Cardiac muscle cell (in vitro differentiated cells and primary cell): ENCODE data around the gene BIRC3. TPM values are rescaled to one million over a fixed set of nuclear protein-coding genes. Genes with fewer than 3 reads are reported as not detected.

Source experiments
- DNase-seq, 2 donors: peaks; one replicate each; pipeline versions ENCODE4 v3.0.0 to v3.0.0-alpha.2; 2010 to 2017; ENCODE audit warnings: low read depth in 1 of 2, low spot score in 1 of 2
- H3K27ac ChIP-seq: fragments of 200-600 bp; sonication (generic); 2 replicates; pipeline ENCODE4 v1.5.1; 2016
- H3K27me3 ChIP-seq: fragments of 200-600 bp; sonication (generic); 2 replicates; pipeline ENCODE4 v1.6.0; 2016; ENCODE audit warnings: control low read depth
- H3K36me3 ChIP-seq: fragments of 200-600 bp; sonication (generic); 2 replicates; pipeline ENCODE4 v1.5.1; 2016; ENCODE audit warnings: control low read depth
- H3K4me1 ChIP-seq: fragments of 200-600 bp; sonication (generic); 2 replicates; pipeline ENCODE4 v1.8.1; 2017; ENCODE audit warnings: low read depth, mild to moderate bottlenecking, mixed run types
- H3K4me3 ChIP-seq: fragments of 200-600 bp; sonication (generic); 2 replicates; pipeline ENCODE4 v1.5.1; 2016; ENCODE audit warnings: mild to moderate bottlenecking
- H3K9me3 ChIP-seq: fragments of 200-600 bp; sonication (generic); 2 replicates; pipeline ENCODE4 v1.5.1; 2017; ENCODE audit warnings: low read depth, mild to moderate bottlenecking, control low read depth
- polyA plus RNA-seq: library from polyadenylated mRNA; unstranded; fragments of >200 nt; fragmentation: Nextera tagmentation; extraction: Ambion mirVana; gene quantifications from 2 replicates; pipeline ENCODE4 v1.2.1, GENCODE V29; 2016
- total RNA-seq: library from RNA; depleted of rRNA; stranded (reverse); fragments of >200 nt; gene quantifications from 2 replicates; pipeline ENCODE4 v1.2.3, GENCODE V29; 2016
- TF ChIP-seq, protein P1 (sequence below): IDR thresholded peaks from 2 replicates; pipeline ENCODE4 v1.5.1; 2012; ENCODE audit warnings: low read depth, mild to moderate bottlenecking, low read length

BIRC3 gene
- total and polyA plus RNA-seq, 2 experiments from 2014 or later = 0.06 TPM; not detected in 1

DNA sequence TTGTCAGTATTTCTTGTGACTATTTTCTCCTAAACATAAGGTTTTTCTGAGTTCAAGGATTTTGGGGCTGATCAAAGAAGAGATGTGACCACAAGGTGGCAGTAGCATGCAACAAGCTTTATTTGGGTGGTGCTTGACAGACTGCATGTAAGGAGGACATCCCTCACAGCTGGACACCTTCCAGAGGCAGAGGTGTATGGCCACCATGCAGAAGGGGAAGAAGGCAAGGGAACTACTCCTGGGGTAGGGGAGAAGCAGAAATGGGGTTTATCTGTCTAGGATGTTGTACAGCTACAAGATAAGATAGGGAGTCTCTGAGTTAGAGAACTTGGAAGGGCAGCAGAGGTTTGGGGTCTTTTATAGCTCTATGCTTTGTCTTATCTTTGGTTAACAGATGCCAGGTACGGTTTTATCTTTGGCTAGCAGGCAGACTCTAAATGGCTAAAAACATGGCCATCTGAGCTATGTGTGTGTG lies 24.6 kb downstream of the BIRC3 start:
- TF ChIP-seq, protein P1, sequence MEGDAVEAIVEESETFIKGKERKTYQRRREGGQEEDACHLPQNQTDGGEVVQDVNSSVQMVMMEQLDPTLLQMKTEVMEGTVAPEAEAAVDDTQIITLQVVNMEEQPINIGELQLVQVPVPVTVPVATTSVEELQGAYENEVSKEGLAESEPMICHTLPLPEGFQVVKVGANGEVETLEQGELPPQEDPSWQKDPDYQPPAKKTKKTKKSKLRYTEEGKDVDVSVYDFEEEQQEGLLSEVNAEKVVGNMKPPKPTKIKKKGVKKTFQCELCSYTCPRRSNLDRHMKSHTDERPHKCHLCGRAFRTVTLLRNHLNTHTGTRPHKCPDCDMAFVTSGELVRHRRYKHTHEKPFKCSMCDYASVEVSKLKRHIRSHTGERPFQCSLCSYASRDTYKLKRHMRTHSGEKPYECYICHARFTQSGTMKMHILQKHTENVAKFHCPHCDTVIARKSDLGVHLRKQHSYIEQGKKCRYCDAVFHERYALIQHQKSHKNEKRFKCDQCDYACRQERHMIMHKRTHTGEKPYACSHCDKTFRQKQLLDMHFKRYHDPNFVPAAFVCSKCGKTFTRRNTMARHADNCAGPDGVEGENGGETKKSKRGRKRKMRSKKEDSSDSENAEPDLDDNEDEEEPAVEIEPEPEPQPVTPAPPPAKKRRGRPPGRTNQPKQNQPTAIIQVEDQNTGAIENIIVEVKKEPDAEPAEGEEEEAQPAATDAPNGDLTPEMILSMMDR = peak; percentile 83
- Histone ChIP-seq H3K4me3 (no peak overlapping the region), H3K27ac (no peak overlapping the region), H3K36me3 (no peaks in the 10 kb centered on the region), H3K9me3 (no peaks in the 10 kb centered on the region), H3K4me1 (peaks cover 8% of the 10 kb centered on the region), H3K27me3 (peaks cover 3% of the 10 kb centered on the region)
- DNase-seq = peak; percentile 83 to 89

DNA sequence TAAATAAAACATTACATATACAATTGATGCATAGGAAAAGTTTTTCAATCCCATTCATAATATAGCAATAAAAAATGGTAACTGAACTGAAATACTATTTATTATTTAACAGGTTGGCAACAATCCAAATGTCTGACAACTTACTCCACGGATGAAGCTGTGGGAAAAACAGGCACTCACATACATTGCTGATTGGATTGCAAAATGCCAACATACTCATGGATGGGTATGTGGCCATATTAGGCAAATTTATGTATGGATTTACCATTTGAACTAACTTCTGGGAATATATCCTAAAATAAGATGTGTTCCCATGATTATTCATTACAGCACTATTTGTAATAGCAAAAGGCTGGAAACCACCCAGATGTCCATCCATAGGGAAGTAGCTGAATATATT lies 26.5 kb downstream of the BIRC3 start:
- DNase-seq = peak in 1 of 2 donors; percentile 20
- no peaks in the 10 kb centered on the region for H3K9me3 ChIP-seq
- H3K4me1 ChIP-seq = peaks cover 14% of the 10 kb centered on the region
- no peak overlapping the region for H3K27ac ChIP-seq
- no peaks in the 10 kb centered on the region for H3K27me3 ChIP-seq
- no peak overlapping the region for H3K4me3 ChIP-seq
- TF ChIP-seq, protein P1 = no peak
- H3K36me3 ChIP-seq = no peaks in the 10 kb centered on the region

DNA sequence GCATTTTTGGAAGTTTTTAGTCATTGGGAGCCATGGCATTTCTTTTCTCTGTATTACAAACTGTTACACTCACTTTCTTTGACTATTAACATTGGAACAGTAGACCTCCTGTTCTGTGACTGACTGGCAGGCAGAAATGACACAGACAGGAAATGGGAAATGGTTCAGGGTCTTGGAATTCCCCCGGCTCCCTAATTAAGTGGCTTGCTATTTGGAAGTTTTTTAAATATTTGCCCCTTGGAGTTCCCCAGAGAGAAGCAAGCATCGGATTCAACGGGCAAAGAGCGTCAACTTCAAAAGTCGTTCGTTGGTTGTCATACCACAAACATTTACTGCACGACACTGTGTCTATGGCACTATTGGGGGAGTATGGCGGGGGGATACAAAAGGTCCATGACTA lies 28.6 kb downstream of the BIRC3 start:
- Histone ChIP-seq H3K36me3 (peaks cover 2% of the 10 kb centered on the region), H3K4me1 (peaks cover 15% of the 10 kb centered on the region), H3K27me3 (no peaks in the 10 kb centered on the region), H3K27ac (peak overlapping the region; percentile 94), H3K9me3 (no peaks in the 10 kb centered on the region), H3K4me3 (peak overlapping the region; percentile 47)
- DNase-seq = peak in 1 of 2 donors; percentile 24
- TF ChIP-seq, protein P1 = no peak

DNA sequence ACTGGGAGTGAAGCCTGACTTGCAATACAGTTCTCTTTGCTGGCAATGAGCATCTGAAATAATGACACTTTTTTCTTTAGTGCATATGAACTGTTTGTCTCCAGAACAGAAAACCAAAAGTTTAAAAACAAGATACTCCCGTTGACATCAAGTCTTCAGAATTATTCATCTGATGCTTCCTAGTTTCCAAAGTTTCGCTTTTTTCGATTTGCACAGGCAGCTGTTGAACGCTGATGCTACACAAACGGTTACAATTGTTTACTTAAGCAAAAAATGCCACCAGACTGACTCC lies 29.1 kb downstream of the BIRC3 start:
- Histone ChIP-seq H3K27me3 (no peaks in the 10 kb centered on the region), H3K4me3 (peak overlapping the region; percentile 47), H3K27ac (peak overlapping the region; percentile 94), H3K4me1 (peaks cover 15% of the 10 kb centered on the region), H3K9me3 (no peaks in the 10 kb centered on the region), H3K36me3 (peaks cover 3% of the 10 kb centered on the region)
- DNase-seq = no peak
- TF ChIP-seq, protein P1 = no peak

DNA sequence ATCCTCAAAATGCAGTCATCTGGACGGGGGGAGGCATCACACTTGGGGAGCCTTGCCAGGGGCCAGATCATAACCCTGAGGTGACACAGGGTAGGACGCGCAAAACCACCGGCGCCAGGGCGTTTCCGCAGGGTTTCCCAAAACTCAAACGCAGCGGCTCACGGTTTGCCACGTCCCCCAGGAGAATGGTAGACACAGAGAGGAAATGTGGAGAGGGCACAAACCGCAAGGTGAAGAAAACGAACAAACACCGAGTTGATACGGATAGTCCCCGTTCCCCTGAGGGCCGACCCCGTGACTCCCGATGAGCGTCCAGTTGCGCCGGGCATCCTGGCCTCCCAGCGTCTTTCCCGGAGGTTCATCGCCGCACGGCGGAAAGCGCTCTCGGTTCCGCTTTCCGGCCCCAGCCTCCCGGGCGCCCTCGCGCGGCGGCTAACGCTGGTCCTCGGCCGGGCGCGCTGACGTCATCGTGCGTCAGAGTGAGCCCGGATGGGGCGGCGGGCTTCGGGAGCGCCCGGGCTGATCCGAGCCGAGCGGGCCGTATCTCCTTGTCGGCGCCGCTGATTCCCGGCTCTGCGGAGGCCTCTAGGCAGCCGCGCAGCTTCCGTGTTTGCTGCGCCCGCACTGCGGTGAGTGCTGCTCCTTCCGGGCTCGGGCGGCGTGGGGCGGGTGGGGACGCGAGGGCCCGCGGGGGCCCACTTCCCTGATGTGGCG lies 29.6 kb downstream of the BIRC3 start, which contains the start of gene BIRC2:
Gene BIRC2 (plus strand): TSS at position 467 of the 714 bp plus-strand sequence. CDS start 2,641 bp downstream, outside the sequence.
- TF ChIP-seq, protein P1 = peak; percentile 81

More for the DNA sequence above, 29.6 kb downstream of the BIRC3 start, which contains the start of gene BIRC2:
- peaks cover 15% of the 10 kb centered on the region for H3K4me1 ChIP-seq
- no peaks in the 10 kb centered on the region for H3K27me3 ChIP-seq
- H3K36me3 ChIP-seq = peaks cover 3% of the 10 kb centered on the region
- H3K9me3 ChIP-seq = no peaks in the 10 kb centered on the region
- H3K4me3 ChIP-seq = peak within 1 kb of the TSS; percentile 47
- peak within 1 kb of the TSS; percentile 94 for H3K27ac ChIP-seq
- peak; percentile 95 to 98 for DNase-seq
